Endodermal cell (in vitro differentiated cells): ENCODE measurements around the gene FER. TPM values are rescaled to one million over a fixed set of nuclear protein-coding genes. Genes with fewer than 3 reads are reported as not detected.

Source experiments
- DNase-seq: peaks from one replicate; pipeline ENCODE4 v3.0.0-alpha.2; 2017
- H3K27ac ChIP-seq: 2 replicates; pipeline ENCODE4 v1.5.1; 2013; ENCODE audit warnings: mild to moderate bottlenecking, low read depth, low read length, moderate library complexity
- H3K27me3 ChIP-seq: 2 replicates; pipeline ENCODE4 v1.6.1; 2013; ENCODE audit warnings: mild to moderate bottlenecking, low read length, moderate library complexity; ENCODE audit not compliant: insufficient read depth, control insufficient read depth, poor library complexity, severe bottlenecking
- H3K36me3 ChIP-seq: 2 replicates; pipeline ENCODE4 v1.7.0; 2013; ENCODE audit warnings: mild to moderate bottlenecking, low read length, moderate library complexity; ENCODE audit not compliant: control insufficient read depth, insufficient read depth
- H3K4me1 ChIP-seq: one replicate; pipeline ENCODE4 v1.7.0; 2013; ENCODE audit warnings: low read length; ENCODE audit not compliant: control insufficient read depth, insufficient read depth
- H3K4me3 ChIP-seq: 2 replicates; pipeline ENCODE4 v1.5.1; 2013; ENCODE audit warnings: mild to moderate bottlenecking, low read length, moderate library complexity
- H3K9ac ChIP-seq: 2 replicates; pipeline ENCODE4 v1.6.1; 2013; ENCODE audit warnings: mild to moderate bottlenecking, low read length, moderate library complexity; ENCODE audit not compliant: poor library complexity, severe bottlenecking; ENCODE audit errors: extremely low read depth
- H3K9me3 ChIP-seq: 2 replicates; pipeline ENCODE4 v1.6.1; 2013; ENCODE audit warnings: mild to moderate bottlenecking, low read length, moderate library complexity; ENCODE audit not compliant: control insufficient read depth
- H3K27ac Mint-ChIP-seq: 2 replicates; pipeline ENCODE4 v1.8.0; 2020; ENCODE audit warnings: mixed read lengths
- H3K27me3 Mint-ChIP-seq: 2 replicates; pipeline ENCODE4 v1.8.0; 2021; ENCODE audit warnings: mild to moderate bottlenecking, mixed read lengths; ENCODE audit not compliant: insufficient read depth
- H3K36me3 Mint-ChIP-seq: 2 replicates; pipeline ENCODE4 v1.8.0; 2020; ENCODE audit warnings: low read depth, mixed read lengths
- H3K4me1 Mint-ChIP-seq: 2 replicates; pipeline ENCODE4 v1.8.0; 2020; ENCODE audit warnings: mixed read lengths
- H3K4me3 Mint-ChIP-seq: 2 replicates; pipeline ENCODE4 v1.8.0; 2020; ENCODE audit warnings: mild to moderate bottlenecking, moderate library complexity, mixed read lengths
- H3K9me3 Mint-ChIP-seq: 2 replicates; pipeline ENCODE4 v1.8.0; 2020; ENCODE audit warnings: mild to moderate bottlenecking, mixed read lengths
- CTCF ChIP-seq: fragments of 200-600 bp; sonication (generic); conservative IDR thresholded peaks from 2 replicates; pipeline ENCODE4 v1.5.0; 2021; ENCODE audit warnings: antibody characterized with exemption, mild to moderate bottlenecking
- WGBS, 2 experiments: methylation state at CpG; one replicate each; pipeline versions ENCODE4 v1.1.5 to v1.1.7; 2013; ENCODE audit warnings: missing lambda C conversion rate in 2 of 2, mixed read lengths in 1 of 2; ENCODE audit not compliant: insufficient coverage in 1 of 2, insufficient read length in 1 of 2; 5-methylcytosine and 5-hydroxymethylcytosine counted together
- total RNA-seq, 2 donors: library from RNA; stranded (reverse); fragmentation: NEBNext Ultra II Directional in 1 of 2; extraction: Animal tissue kit (Norgen Biotek cat#: 25700) in 1 of 2; gene quantifications; 2 replicates in 1 of 2; 3 replicates in 1 of 2; pipeline ENCODE4 v1.2.1, GENCODE V29; 2021

The FER gene
- total RNA-seq, 2 donors from 2014 or later = 24.5 to 26.8 TPM

GRCh38 chr5:108711898-108712297 lies 35.8 kb upstream of the FER start:
- Histone ChIP-seq H3K27me3 (no peaks in the 10 kb centered on the region), H3K4me3 (no peak overlapping the region), H3K9me3 (no peaks in the 10 kb centered on the region), H3K4me1 (no peaks in the 10 kb centered on the region), H3K9ac (no peak overlapping the region), H3K27ac (no peak overlapping the region), H3K36me3 (no peaks in the 10 kb centered on the region)
- H3K4me3 Mint-ChIP-seq = no peak overlapping the region
- no peaks in the 10 kb centered on the region for H3K9me3 Mint-ChIP-seq
- no peak for DNase-seq
- H3K27ac Mint-ChIP-seq = no peak overlapping the region
- 89 to 90% methylated on average over 3 of the region's 3 CpGs for WGBS, 2 experiments
- no peak for TF ChIP-seq CTCF
- no peaks in the 10 kb centered on the region for H3K4me1 Mint-ChIP-seq
- H3K36me3 Mint-ChIP-seq = no peaks in the 10 kb centered on the region
- H3K27me3 Mint-ChIP-seq = no peaks in the 10 kb centered on the region

- Histone ChIP-seq H3K36me3 (no peaks in the 10 kb centered on the region), H3K27ac (no peak overlapping the region), H3K9me3 (no peaks in the 10 kb centered on the region), H3K9ac (no peak overlapping the region), H3K4me3 (no peak overlapping the region), H3K4me1 (no peaks in the 10 kb centered on the region), H3K27me3 (no peaks in the 10 kb centered on the region)
- Mint-ChIP-seq H3K27me3 (no peaks in the 10 kb centered on the region), H3K27ac (no peak overlapping the region), H3K4me3 (no peak overlapping the region), H3K36me3 (no peaks in the 10 kb centered on the region), H3K4me1 (peaks cover 2% of the 10 kb centered on the region), H3K9me3 (no peaks in the 10 kb centered on the region)
- no peak for DNase-seq
- no peak for TF ChIP-seq CTCF
- WGBS, 2 experiments = 94 to 100% methylated on average over 1 to 3 of the region's 3 CpGs
Measured at GRCh38 chr5:108715408-108715807, 32.3 kb upstream of the FER start.

- Histone ChIP-seq H3K4me3 (no peak overlapping the region), H3K9me3 (no peaks in the 10 kb centered on the region), H3K9ac (no peak overlapping the region), H3K36me3 (no peaks in the 10 kb centered on the region), H3K27me3 (no peaks in the 10 kb centered on the region), H3K27ac (no peak overlapping the region), H3K4me1 (no peaks in the 10 kb centered on the region)
- no peak for TF ChIP-seq CTCF
- Mint-ChIP-seq H3K4me1 (peaks cover 2% of the 10 kb centered on the region), H3K4me3 (no peak overlapping the region), H3K9me3 (no peaks in the 10 kb centered on the region), H3K27ac (no peak overlapping the region), H3K36me3 (no peaks in the 10 kb centered on the region), H3K27me3 (no peaks in the 10 kb centered on the region)
- no peak for DNase-seq
Measured at GRCh38 chr5:108720391-108720790, 27.3 kb upstream of the FER start.
